ENCODE data around the gene TMEFF2. TPM values are rescaled to one million over a fixed set of nuclear protein-coding genes. Genes with fewer than 3 reads are reported as not detected.

Gene TMEFF2
- total and polyA plus RNA-seq, 4 donors: 0.08 TPM; not detected in 3

GRCh38 chr2:191917967-191918651, 276.6 kb downstream of the TMEFF2 start:
- 80% methylated on average over 9 of the region's 9 CpGs for WGBS
- Histone ChIP-seq H3K27ac (ENCODE audit: low read depth in 1 of 2, low read length in 2 of 2) (no peak overlapping the region), H3K27me3 (ENCODE audit: control insufficient read depth in 4 of 4, insufficient read depth in 4 of 4, low read length in 3 of 4) (no peaks in the 10 kb centered on the region), H3K9me3 (ENCODE audit: control insufficient read depth in 4 of 4, low read length in 3 of 4) (peaks cover 0 to 2% (median 0%) of the 10 kb centered on the region in 4 donors), H3K36me3 (ENCODE audit: control insufficient read depth in 4 of 4, insufficient read depth in 3 of 4, low read depth in 1 of 4, low read length in 3 of 4) (no peaks in the 10 kb centered on the region), H3K9ac (ENCODE audit: low read depth in 1 of 2, low read length in 2 of 2) (no peak overlapping the region), H3K4me1 (ENCODE audit: control insufficient read depth in 4 of 4, insufficient read depth in 4 of 4, low read length in 3 of 4) (no peaks in the 10 kb centered on the region), H3K4me3 (ENCODE audit: low read depth in 1 of 3, low read length in 3 of 3) (no peak overlapping the region)
- no peak for TF ChIP-seq NR2F2 (IDR thresholded peaks at IDR 0.05)
- TF ChIP-seq CTCF (IDR thresholded peaks at IDR 0.05; ENCODE audit: low read depth, low read length, missing input control): no peak
- TF ChIP-seq, protein P1, sequence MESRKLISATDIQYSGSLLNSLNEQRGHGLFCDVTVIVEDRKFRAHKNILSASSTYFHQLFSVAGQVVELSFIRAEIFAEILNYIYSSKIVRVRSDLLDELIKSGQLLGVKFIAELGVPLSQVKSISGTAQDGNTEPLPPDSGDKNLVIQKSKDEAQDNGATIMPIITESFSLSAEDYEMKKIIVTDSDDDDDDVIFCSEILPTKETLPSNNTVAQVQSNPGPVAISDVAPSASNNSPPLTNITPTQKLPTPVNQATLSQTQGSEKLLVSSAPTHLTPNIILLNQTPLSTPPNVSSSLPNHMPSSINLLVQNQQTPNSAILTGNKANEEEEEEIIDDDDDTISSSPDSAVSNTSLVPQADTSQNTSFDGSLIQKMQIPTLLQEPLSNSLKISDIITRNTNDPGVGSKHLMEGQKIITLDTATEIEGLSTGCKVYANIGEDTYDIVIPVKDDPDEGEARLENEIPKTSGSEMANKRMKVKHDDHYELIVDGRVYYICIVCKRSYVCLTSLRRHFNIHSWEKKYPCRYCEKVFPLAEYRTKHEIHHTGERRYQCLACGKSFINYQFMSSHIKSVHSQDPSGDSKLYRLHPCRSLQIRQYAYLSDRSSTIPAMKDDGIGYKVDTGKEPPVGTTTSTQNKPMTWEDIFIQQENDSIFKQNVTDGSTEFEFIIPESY (IDR thresholded peaks at IDR 0.05): no peak
- no peak for TF ChIP-seq RXRA (IDR thresholded peaks at IDR 0.05)
- no peak for TF ChIP-seq EGR1 (IDR thresholded peaks at IDR 0.05; ENCODE audit: low read depth in 2 of 2)
- TF ChIP-seq FOXA1 (IDR thresholded peaks at IDR 0.05): no peak
- TF ChIP-seq SP1 (IDR thresholded peaks at IDR 0.05): no peak
- TF ChIP-seq HNF4A (conservative IDR thresholded peaks at IDR 0.05): no peak
- TF ChIP-seq, protein P2, sequence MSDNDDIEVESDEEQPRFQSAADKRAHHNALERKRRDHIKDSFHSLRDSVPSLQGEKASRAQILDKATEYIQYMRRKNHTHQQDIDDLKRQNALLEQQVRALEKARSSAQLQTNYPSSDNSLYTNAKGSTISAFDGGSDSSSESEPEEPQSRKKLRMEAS (IDR thresholded peaks at IDR 0.05): no peak
- TF ChIP-seq FOXA2 (IDR thresholded peaks at IDR 0.05): no peak
- TF ChIP-seq, protein P3, sequence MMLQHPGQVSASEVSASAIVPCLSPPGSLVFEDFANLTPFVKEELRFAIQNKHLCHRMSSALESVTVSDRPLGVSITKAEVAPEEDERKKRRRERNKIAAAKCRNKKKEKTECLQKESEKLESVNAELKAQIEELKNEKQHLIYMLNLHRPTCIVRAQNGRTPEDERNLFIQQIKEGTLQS (IDR thresholded peaks at IDR 0.05): no peak
- no peak for DNase-seq (ENCODE audit: low spot score)

DNA sequence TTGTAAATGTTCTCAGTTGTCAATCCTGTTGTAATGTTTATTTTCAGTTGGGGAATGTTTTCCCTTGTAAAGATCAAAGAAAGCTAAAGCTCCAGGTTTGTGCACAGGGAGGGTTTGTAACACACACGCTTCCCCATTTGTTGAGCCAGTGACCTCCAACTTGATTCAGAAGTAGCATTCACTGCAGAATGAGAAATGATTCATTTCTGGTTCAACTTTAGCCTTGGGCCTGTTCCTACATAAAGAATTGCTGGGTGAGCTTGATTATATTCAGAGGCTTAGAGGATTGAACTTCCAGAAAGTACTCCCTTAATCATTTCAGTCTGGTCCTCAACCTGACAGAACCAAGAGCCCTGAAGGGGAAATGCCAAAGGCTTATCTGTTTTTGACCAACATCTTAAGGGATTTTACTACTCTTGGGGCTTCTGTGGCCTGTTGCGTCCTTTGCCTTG, 277.3 kb downstream of the TMEFF2 start:
- 88% methylated on average over 2 of the region's 2 CpGs for WGBS
- DNase-seq (ENCODE audit: low spot score): no peak
- TF ChIP-seq NR2F2 (IDR thresholded peaks at IDR 0.05) (no peak), GABPA (IDR thresholded peaks at IDR 0.05 in 1 of 2, conservative IDR thresholded peaks at IDR 0.05 in 1 of 2) (no peak), EGR1 (IDR thresholded peaks at IDR 0.05; ENCODE audit: low read depth in 2 of 2) (no peak), FOXA2 (IDR thresholded peaks at IDR 0.05) (no peak), JUND (IDR thresholded peaks at IDR 0.05) (no peak), HNF4G (IDR thresholded peaks at IDR 0.05) (no peak), RAD21 (IDR thresholded peaks at IDR 0.05) (no peak), TAF1 (conservative IDR thresholded peaks at IDR 0.05) (no peak), HNF4A (conservative IDR thresholded peaks at IDR 0.05) (no peak), CTCF (IDR thresholded peaks at IDR 0.05; ENCODE audit: low read depth, low read length, missing input control) (no peak), FOXA1 (IDR thresholded peaks at IDR 0.05) (no peak), RXRA (IDR thresholded peaks at IDR 0.05) (no peak)
- TF ChIP-seq, protein P2 (IDR thresholded peaks at IDR 0.05): no peak
- TF ChIP-seq, protein P4, sequence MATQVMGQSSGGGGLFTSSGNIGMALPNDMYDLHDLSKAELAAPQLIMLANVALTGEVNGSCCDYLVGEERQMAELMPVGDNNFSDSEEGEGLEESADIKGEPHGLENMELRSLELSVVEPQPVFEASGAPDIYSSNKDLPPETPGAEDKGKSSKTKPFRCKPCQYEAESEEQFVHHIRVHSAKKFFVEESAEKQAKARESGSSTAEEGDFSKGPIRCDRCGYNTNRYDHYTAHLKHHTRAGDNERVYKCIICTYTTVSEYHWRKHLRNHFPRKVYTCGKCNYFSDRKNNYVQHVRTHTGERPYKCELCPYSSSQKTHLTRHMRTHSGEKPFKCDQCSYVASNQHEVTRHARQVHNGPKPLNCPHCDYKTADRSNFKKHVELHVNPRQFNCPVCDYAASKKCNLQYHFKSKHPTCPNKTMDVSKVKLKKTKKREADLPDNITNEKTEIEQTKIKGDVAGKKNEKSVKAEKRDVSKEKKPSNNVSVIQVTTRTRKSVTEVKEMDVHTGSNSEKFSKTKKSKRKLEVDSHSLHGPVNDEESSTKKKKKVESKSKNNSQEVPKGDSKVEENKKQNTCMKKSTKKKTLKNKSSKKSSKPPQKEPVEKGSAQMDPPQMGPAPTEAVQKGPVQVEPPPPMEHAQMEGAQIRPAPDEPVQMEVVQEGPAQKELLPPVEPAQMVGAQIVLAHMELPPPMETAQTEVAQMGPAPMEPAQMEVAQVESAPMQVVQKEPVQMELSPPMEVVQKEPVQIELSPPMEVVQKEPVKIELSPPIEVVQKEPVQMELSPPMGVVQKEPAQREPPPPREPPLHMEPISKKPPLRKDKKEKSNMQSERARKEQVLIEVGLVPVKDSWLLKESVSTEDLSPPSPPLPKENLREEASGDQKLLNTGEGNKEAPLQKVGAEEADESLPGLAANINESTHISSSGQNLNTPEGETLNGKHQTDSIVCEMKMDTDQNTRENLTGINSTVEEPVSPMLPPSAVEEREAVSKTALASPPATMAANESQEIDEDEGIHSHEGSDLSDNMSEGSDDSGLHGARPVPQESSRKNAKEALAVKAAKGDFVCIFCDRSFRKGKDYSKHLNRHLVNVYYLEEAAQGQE (IDR thresholded peaks at IDR 0.05): no peak
- TF ChIP-seq, protein P3 (IDR thresholded peaks at IDR 0.05): no peak
- TF ChIP-seq, protein P1 (IDR thresholded peaks at IDR 0.05): no peak

More for the DNA sequence above, 277.3 kb downstream of the TMEFF2 start:
- Histone ChIP-seq H3K4me1 (ENCODE audit: control insufficient read depth in 4 of 4, insufficient read depth in 4 of 4, low read length in 3 of 4) (no peaks in the 10 kb centered on the region), H3K9ac (ENCODE audit: low read depth in 1 of 2, low read length in 2 of 2) (no peak overlapping the region), H3K36me3 (ENCODE audit: control insufficient read depth in 4 of 4, insufficient read depth in 3 of 4, low read depth in 1 of 4, low read length in 3 of 4) (no peaks in the 10 kb centered on the region), H3K27ac (ENCODE audit: low read depth in 1 of 2, low read length in 2 of 2) (no peak overlapping the region), H3K9me3 (ENCODE audit: control insufficient read depth in 4 of 4, low read length in 3 of 4) (peaks cover 0 to 2% (median 0%) of the 10 kb centered on the region in 4 donors), H3K4me3 (ENCODE audit: low read depth in 1 of 3, low read length in 3 of 3) (no peak overlapping the region), H3K27me3 (ENCODE audit: control insufficient read depth in 4 of 4, insufficient read depth in 4 of 4, low read length in 3 of 4) (no peaks in the 10 kb centered on the region)
